Activated CD8-positive, alpha-beta memory T cell treated with anti-CD3 and anti-CD28 coated beads for 1 hour (primary cell): ENCODE results near the gene SERPINB8.

Source experiments
- DNase-seq, 2 donors: peaks; one replicate each; pipeline ENCODE4 v3.0.0-alpha.2; 2020; ENCODE audit warnings: low read depth in 1 of 2; ENCODE audit errors: extremely low read depth in 1 of 2

SERPINB8 gene

DNA sequence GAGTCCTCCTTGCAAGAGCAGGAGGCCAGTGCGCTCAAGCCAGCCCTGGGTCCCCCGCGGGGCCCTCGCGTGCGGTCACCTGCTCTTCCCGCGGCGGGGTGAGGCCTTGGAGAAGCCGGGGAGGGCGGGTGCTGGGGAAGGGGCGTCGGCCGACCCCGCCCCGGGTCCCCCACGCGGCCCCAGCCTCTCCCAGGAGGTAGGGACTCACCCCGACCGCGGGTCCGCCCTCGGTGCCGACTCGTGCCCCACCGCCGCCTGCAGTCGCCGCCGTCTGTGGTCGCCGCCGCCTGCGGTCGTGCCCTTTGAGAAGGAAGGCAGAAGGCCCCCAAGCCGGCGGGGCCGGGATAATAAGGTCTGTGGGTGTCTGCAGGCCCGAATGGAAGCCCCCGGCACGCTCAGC is 32.7 kb downstream of the SERPINB8 start:
- no peak for DNase-seq

DNA sequence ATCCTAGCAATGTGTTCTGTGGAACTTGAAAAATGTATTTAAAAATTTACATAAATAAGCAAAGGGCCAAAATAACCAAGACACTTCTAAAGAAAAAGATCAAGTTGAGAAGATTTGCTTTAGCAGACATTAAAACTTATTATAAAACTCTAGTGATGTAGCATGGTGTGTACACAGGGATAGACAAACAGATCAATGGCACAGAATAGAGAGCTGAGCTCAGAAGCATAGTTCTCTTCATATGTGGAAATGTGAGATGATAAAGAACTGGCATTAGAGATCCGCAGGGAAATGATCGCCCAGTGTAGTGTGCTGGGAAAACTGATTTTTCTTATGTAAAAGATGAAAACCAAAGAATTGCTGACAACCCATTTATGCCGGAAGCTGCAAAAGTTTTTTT is 39.4 kb downstream of the SERPINB8 start:
- DNase-seq, result no peak

DNA sequence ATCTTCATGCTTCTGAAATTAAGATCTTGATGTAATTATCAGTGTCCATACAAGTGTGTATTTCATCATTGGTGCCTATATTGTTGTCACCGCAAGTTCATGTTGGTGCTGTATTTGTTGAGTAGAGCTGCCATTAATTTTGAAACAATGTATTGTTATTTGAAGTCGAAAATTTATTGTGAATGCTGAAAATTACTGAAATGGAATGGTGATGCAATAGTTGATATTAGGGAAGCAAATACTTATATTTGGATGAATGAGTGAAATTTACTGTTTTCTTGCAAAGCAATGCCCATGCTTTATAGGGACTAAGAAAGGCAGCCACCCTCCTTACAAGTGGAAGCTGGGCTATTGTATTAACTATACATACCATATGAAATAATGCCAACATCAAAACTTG is 41.6 kb downstream of the SERPINB8 start:
- no peak for DNase-seq

- no peak for DNase-seq
These were observed 48.0 kb downstream of the SERPINB8 start for GRCh38 chr18:64017870-64018269.

- DNase-seq, result no peak
These were observed 50.3 kb downstream of the SERPINB8 start for GRCh38 chr18:64019922-64020756.

- DNase-seq, result no peak
These were observed 56.5 kb downstream of the SERPINB8 start for GRCh38 chr18:64026350-64026749.

DNA sequence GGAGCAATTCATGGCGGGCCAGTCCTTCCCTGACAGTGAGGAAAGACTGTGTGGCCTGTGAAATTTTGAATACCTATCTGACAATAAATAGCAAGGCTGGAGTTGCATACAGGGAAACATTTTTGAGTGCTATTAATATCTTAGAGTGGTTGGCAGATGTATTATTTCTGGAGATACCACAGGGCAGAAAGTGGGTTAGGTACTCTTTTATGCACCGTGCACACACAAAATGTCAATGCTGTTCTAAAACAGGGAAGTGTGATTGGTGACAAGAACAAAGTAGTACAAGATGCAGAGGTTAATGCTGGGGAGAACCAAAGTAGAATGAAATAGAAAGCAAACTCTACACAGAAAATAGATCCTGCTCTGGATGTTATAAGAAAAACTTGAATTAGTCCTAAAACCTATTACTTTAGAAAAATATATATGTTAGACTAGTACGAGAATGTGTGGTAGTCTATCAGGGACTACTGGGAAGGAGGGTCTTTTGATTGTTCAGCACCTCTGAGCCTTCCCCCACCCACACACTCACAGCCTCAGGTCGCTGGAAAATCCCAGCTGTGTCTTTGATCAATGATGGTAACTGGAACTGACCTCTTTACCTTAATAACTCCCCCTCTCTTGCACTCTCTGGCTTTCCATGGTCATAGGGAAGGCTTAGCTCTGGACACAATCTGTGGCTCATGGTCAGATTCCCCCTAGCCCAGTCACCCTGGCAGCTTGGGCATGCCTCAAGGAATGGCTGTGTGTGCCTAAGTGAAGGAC is 58.2 kb downstream of the SERPINB8 start:
- no peak for DNase-seq

DNA sequence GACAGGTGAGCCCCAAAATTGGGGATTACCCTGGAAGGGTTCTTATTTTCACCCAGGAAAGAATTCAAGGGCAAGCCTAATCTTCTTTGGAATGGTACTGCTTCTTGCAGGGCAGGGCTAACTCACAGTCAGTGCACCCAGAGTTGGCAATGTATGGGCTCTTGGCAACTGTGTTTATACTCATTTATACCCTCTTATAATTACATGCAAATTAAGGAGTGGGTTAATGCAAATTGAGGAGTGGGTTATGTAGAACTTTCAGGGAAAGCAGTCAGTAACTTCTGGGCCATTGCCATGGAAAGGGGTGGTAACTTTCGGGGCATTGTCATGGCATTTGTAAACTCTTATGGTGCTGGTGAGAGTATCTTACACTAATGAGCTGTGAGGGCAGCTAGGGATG is 59.2 kb downstream of the SERPINB8 start:
- no peak for DNase-seq

DNA sequence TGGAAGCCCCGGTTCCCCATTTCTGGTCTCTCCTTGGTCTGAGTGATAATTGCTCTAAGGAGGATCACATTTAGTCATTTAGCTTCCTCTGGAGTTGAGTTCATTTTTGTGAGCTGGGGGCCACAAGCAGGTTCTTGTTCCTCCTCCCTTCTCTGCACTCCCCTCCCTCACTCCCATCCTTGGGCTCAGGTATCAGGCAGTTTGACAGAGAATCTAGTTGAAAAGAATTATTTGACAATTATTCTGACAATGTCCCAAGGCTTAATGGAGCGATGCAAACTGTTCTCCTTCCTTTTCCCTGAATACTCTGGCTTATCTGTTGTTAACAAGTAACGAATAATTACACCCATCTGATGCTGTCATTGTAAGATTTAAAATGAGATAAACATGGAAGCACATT is 61.5 kb downstream of the SERPINB8 start:
- DNase-seq, result no peak

- DNase-seq, result no peak
These were observed 62.4 kb downstream of the SERPINB8 start for GRCh38 chr18:64032312-64032711.

DNA sequence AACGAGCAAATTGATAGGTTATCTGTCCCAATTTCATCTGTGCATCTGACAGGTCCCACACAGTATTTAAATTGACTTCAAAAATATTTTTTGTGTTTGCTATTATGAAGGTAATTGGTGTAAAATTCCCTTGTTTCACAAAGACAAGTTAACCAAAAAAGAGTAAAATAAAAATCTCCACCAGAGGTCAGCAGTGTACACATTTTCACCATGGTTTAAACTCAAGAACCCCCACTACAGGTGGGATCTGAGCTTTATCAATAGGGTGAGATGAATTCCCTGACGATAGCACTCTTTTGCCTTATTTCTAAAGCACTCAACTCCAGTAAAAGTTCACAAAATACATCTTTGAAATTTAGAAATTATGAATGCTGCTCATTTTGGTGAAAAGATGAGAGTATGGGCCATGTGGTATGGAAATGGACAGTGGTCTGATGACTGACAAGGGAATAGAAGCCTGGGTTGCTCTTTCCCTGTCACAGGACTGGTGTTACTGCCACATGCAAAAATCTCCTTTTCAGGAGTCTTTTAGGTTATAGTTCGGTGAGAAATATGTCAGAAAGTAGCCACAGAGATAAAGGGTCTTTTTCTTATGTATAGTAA is 68.0 kb downstream of the SERPINB8 start:
- no peak for DNase-seq
